Measurements from ENCODE around the gene SYT7.
A peak's percentile ranks its signal among the peaks of the same experiment; 100 is the strongest.
"Not testable (repeated sequence)": the region's sequence is repeated elsewhere in the genome, so short reads cannot be mapped to it uniquely, and the experiment has no call there.

The SYT7 gene
- 0 to 0.29 (median 0.19) reads per million in 4 experiments for total RNA-seq

- DNase-seq = peak; percentile 89
Measured at GRCh38 chr11:61581030-61581928, at the start of gene SYT7. TSS of gene SYT7 (minus strand) at chr11:61581076. CDS start at chr11:61580820, 256 bp downstream.

GRCh38 chr11:61630089-61630488, 49.2 kb upstream of the SYT7 start:
- DNase-seq = no peak

- no peak for DNase-seq
Measured at GRCh38 chr11:61629082-61629833, 48.4 kb upstream of the SYT7 start.

GRCh38 chr11:61628662-61628970, 47.7 kb upstream of the SYT7 start:
- no peak for DNase-seq

- DNase-seq = no peak
Measured at GRCh38 chr11:61627850-61628661, 47.2 kb upstream of the SYT7 start.

- DNase-seq = no peak
Measured at GRCh38 chr11:61626580-61627380, 45.9 kb upstream of the SYT7 start.

GRCh38 chr11:61625525-61625924, 44.6 kb upstream of the SYT7 start:
- DNase-seq = no peak

GRCh38 chr11:61621917-61622585, 41.2 kb upstream of the SYT7 start:
- no peak for DNase-seq

GRCh38 chr11:61619471-61620226, 38.8 kb upstream of the SYT7 start:
- DNase-seq = no peak

- no peak for DNase-seq
Measured at GRCh38 chr11:61618978-61619377, 38.1 kb upstream of the SYT7 start.

GRCh38 chr11:61617515-61617914, 36.6 kb upstream of the SYT7 start:
- DNase-seq = no peak

GRCh38 chr11:61616434-61616833, 35.6 kb upstream of the SYT7 start:
- DNase-seq = no peak

GRCh38 chr11:61614782-61615181, 33.9 kb upstream of the SYT7 start:
- DNase-seq = not testable (repeated sequence)

GRCh38 chr11:61613870-61614269, 33.0 kb upstream of the SYT7 start:
- DNase-seq = no peak

- DNase-seq = no peak
Measured at GRCh38 chr11:61613051-61613450, 32.2 kb upstream of the SYT7 start.

- no peak for DNase-seq
Measured at GRCh38 chr11:61611309-61611708, 30.4 kb upstream of the SYT7 start.

- no peak for DNase-seq
Measured at GRCh38 chr11:61610905-61611304, 30.0 kb upstream of the SYT7 start.

- DNase-seq = no peak
Measured at GRCh38 chr11:61609980-61610366, 29.1 kb upstream of the SYT7 start.

GRCh38 chr11:61609000-61609979, 28.4 kb upstream of the SYT7 start:
- DNase-seq = no peak
